ENCODE results near the gene CTSD. TPM values are rescaled to one million over a fixed set of nuclear protein-coding genes. Genes with fewer than 3 reads are reported as not detected.

CTSD gene
- total RNA-seq, 3 donors from 2014 or later: 244 to 694 (median 667) TPM

- H3K27me3 ChIP-seq: no peaks in the 10 kb centered on the region
- no peaks in the 10 kb centered on the region for H3K4me1 ChIP-seq
- TF ChIP-seq POLR2AphosphoS5 (IDR thresholded peaks at IDR 0.05) (no peak), CTCF (IDR thresholded peaks at IDR 0.05) (no peak), POLR2A (IDR thresholded peaks at IDR 0.05) (no peak)
- no peaks in the 10 kb centered on the region for H3K36me3 ChIP-seq
- no peak for DNase-seq (ENCODE audit: low spot score in 2 of 2)
- intact Hi-C loops (cut with DNase I; ENCODE audit: low total_unique reads): loop anchor here (5.0 kb wide), 1 partner anchor 971 kb away; no protein-coding TSS in a partner anchor
- H3K4me3 ChIP-seq: no peak overlapping the region
- H3K9me3 ChIP-seq: no peaks in the 10 kb centered on the region
- H3K27ac ChIP-seq: no peak overlapping the region
Observed at GRCh38 chr11:1785749-1786413, 22.2 kb upstream of the CTSD start.

- DNase-seq (ENCODE audit: low spot score in 2 of 2): no peak
Observed at GRCh38 chr11:1784761-1785650, 21.3 kb upstream of the CTSD start.

GRCh38 chr11:1783725-1784529 is 20.2 kb upstream of the CTSD start:
- no peaks in the 10 kb centered on the region for H3K4me1 ChIP-seq
- no peak overlapping the region for H3K27ac ChIP-seq
- H3K36me3 ChIP-seq: no peaks in the 10 kb centered on the region
- no peak overlapping the region for H3K4me3 ChIP-seq
- no peak for TF ChIP-seq POLR2A (IDR thresholded peaks at IDR 0.05)
- TF ChIP-seq CTCF (IDR thresholded peaks at IDR 0.05): no peak
- TF ChIP-seq POLR2AphosphoS5 (IDR thresholded peaks at IDR 0.05): no peak
- no peak for DNase-seq (ENCODE audit: low spot score in 2 of 2)
- H3K9me3 ChIP-seq: no peaks in the 10 kb centered on the region
- intact Hi-C loops (cut with DNase I; ENCODE audit: low total_unique reads): no loop called here
- H3K27me3 ChIP-seq: no peaks in the 10 kb centered on the region

More at GRCh38 chr11:1784761-1785650, 21.3 kb upstream of the CTSD start:
- H3K4me1 ChIP-seq: no peaks in the 10 kb centered on the region
- no peak overlapping the region for H3K4me3 ChIP-seq
- H3K27me3 ChIP-seq: no peaks in the 10 kb centered on the region
- no peaks in the 10 kb centered on the region for H3K9me3 ChIP-seq
- no peak overlapping the region for H3K27ac ChIP-seq
- H3K36me3 ChIP-seq: no peaks in the 10 kb centered on the region
- intact Hi-C loops (cut with DNase I; ENCODE audit: low total_unique reads): loop anchor here (5.0 kb wide), 1 partner anchor 972 kb away; no protein-coding TSS in a partner anchor
- TF ChIP-seq CTCF (IDR thresholded peaks at IDR 0.05): no peak
- TF ChIP-seq POLR2AphosphoS5 (IDR thresholded peaks at IDR 0.05): no peak
- no peak for TF ChIP-seq POLR2A (IDR thresholded peaks at IDR 0.05)

GRCh38 chr11:1782831-1783724 is 19.4 kb upstream of the CTSD start:
- Histone ChIP-seq H3K36me3 (no peaks in the 10 kb centered on the region), H3K9me3 (no peaks in the 10 kb centered on the region), H3K4me1 (no peaks in the 10 kb centered on the region), H3K27ac (no peak overlapping the region), H3K27me3 (no peaks in the 10 kb centered on the region), H3K4me3 (no peak overlapping the region)
- intact Hi-C loops (cut with DNase I; ENCODE audit: low total_unique reads): no loop called here
- TF ChIP-seq POLR2AphosphoS5 (IDR thresholded peaks at IDR 0.05) (no peak), POLR2A (IDR thresholded peaks at IDR 0.05) (no peak), CTCF (IDR thresholded peaks at IDR 0.05) (no peak)
- DNase-seq (ENCODE audit: low spot score in 2 of 2): no peak

Data from breast epithelium (tissue), 4 donors.